Activated CD4-positive, alpha-beta memory T cell treated with anti-CD3 and anti-CD28 coated beads, Interleukin-2, amount 10 ng/mL, durations not matched to agents 7 days and 5 days (primary cell): Measurements from ENCODE around the gene ZZZ3. TPM values are rescaled to one million over a fixed set of nuclear protein-coding genes. Genes with fewer than 3 reads are reported as not detected.

ENCODE experiments used
- CTCF ChIA-PET: fragments of 350-600 bp; sonication (Branson Sonifier 250); formaldehyde crosslinking; loops from one replicate; lab custom pipeline; 2021; ENCODE audit warnings: antibody characterized with exemption, inconsistent platforms; lab: Charles Lee
- POLR2A ChIA-PET: fragments of 350-600 bp; sonication (Branson Sonifier 250); formaldehyde crosslinking; loops from one replicate; lab custom pipeline; 2021; ENCODE audit warnings: antibody characterized with exemption; lab: Charles Lee
- DNase-seq: peaks from one replicate; pipeline ENCODE4 v3.0.0-alpha.2; 2020
- H3K27ac Mint-ChIP-seq: one replicate; pipeline ENCODE4 v1.8.0; 2021; ENCODE audit warnings: mild to moderate bottlenecking, mixed read lengths
- H3K27me3 Mint-ChIP-seq: one replicate; pipeline ENCODE4 v1.8.0; 2021; ENCODE audit warnings: mixed read lengths
- H3K36me3 Mint-ChIP-seq: one replicate; pipeline ENCODE4 v1.8.0; 2021; ENCODE audit warnings: low read depth, mixed read lengths
- H3K4me1 Mint-ChIP-seq: one replicate; pipeline ENCODE4 v1.8.0; 2021; ENCODE audit warnings: mixed read lengths
- H3K4me3 Mint-ChIP-seq: one replicate; pipeline ENCODE4 v1.8.0; 2021; ENCODE audit warnings: mild to moderate bottlenecking, mixed read lengths
- H3K9me3 Mint-ChIP-seq: one replicate; pipeline ENCODE4 v1.8.0; 2021; ENCODE audit warnings: mixed read lengths
- total RNA-seq, 2 experiments: library from RNA; stranded (reverse); gene quantifications; one replicate each; pipeline ENCODE4 v1.2.3, GENCODE V29; 2021

ZZZ3 gene
- total RNA-seq, 2 experiments from 2014 or later = 28.8 to 29.7 TPM

- Mint-ChIP-seq H3K36me3 (peaks cover 41% of the 10 kb centered on the region), H3K4me1 (peaks cover 24% of the 10 kb centered on the region), H3K9me3 (no peaks in the 10 kb centered on the region), H3K4me3 (no peak overlapping the region), H3K27me3 (no peaks in the 10 kb centered on the region), H3K27ac (no peak overlapping the region)
- ChIA-PET CTCF (interaction anchor here (0.7 kb wide), 1 partner anchor 37 kb away, joined by 4 read pairs; no protein-coding TSS in a partner anchor), POLR2A (interaction anchor here (1.3 kb wide), 1 partner anchor 46 kb away, joined by 3 read pairs; no protein-coding TSS in a partner anchor)
- DNase-seq = no peak
Measured at GRCh38 chr1:77636864-77637263, 45.6 kb downstream of the ZZZ3 start.

Other genes starting within 250 kb of the ZZZ3 start
- 10 to 100 TPM; 50.5 to 56.7 TPM for gene USP33, start 77.2 kb upstream of the ZZZ3 start, total RNA-seq
- 10 to 100 TPM; 11.5 to 12.8 TPM for gene MIGA1, start 97.0 kb upstream of the ZZZ3 start, total RNA-seq
- 1 to 10 TPM in 1 of 2 experiments, under 1 TPM in 1; 0.95 to 1.1 TPM for gene NEXN, start 206.0 kb upstream of the ZZZ3 start, total RNA-seq